Tibial nerve (tissue), 4 donors: ENCODE results near the gene NAA50.

Source experiments
- EP300 ChIP-seq, 2 donors: sonication (generic); formaldehyde crosslinking; IDR thresholded peaks; one replicate each; pipeline ENCODE4 v1.6.1; 2017; ENCODE audit warnings: antibody characterized with exemption in 2 of 2, mild to moderate bottlenecking in 1 of 2
- POLR2A ChIP-seq, 2 donors: fragments of 450-650 bp; IDR thresholded peaks; one replicate each; pipeline ENCODE4 v1.6.1; 2017; ENCODE audit warnings: antibody characterized with exemption in 2 of 2, mild to moderate bottlenecking in 2 of 2, moderate library complexity in 2 of 2
- TF ChIP-seq, protein P1 (sequence below), 5 experiments: fragments of 200-600 bp in 3 of 5; fragments of 450-650 bp in 2 of 5; sonication (generic) in 3 of 5; IDR thresholded peaks; one replicate each; pipeline ENCODE4 v1.5.1; 2016 to 2019; ENCODE audit warnings: antibody characterized with exemption in 5 of 5, mild to moderate bottlenecking in 3 of 5, moderate library complexity in 2 of 5

- TF ChIP-seq, protein P1, sequence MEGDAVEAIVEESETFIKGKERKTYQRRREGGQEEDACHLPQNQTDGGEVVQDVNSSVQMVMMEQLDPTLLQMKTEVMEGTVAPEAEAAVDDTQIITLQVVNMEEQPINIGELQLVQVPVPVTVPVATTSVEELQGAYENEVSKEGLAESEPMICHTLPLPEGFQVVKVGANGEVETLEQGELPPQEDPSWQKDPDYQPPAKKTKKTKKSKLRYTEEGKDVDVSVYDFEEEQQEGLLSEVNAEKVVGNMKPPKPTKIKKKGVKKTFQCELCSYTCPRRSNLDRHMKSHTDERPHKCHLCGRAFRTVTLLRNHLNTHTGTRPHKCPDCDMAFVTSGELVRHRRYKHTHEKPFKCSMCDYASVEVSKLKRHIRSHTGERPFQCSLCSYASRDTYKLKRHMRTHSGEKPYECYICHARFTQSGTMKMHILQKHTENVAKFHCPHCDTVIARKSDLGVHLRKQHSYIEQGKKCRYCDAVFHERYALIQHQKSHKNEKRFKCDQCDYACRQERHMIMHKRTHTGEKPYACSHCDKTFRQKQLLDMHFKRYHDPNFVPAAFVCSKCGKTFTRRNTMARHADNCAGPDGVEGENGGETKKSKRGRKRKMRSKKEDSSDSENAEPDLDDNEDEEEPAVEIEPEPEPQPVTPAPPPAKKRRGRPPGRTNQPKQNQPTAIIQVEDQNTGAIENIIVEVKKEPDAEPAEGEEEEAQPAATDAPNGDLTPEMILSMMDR (IDR thresholded peaks at IDR 0.05): no peak
- TF ChIP-seq POLR2A (IDR thresholded peaks at IDR 0.05) (no peak), EP300 (IDR thresholded peaks at IDR 0.05) (no peak)
Observed at GRCh38 chr3:113677737-113678136, 68.3 kb downstream of the NAA50 start.
